ENCODE measurements around the gene ZBTB34. TPM values are rescaled to one million over a fixed set of nuclear protein-coding genes. Genes with fewer than 3 reads are reported as not detected.

ZBTB34 gene
- total RNA-seq, 6 experiments from 2014 or later: 3.1 to 4.0 (median 3.7) TPM

DNA sequence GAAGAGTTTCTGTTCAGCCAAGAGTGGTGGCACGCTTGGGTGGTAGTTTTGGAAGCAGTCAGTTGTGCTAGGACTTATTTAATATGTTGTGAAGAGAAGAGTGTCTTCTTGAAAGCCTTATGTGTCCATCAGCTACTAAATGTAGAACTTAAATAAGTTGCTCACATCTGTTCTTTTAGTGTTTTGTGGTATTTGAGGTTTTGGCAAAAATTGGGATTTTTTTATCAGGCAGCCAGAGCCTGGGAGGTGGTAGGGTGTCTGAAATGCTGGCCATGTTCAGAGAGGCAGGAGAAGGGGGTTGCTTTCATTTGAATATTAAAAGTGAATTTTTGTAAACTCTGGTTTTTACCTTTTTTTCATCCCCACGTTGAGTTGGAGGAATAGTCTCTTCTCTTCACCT is 24.2 kb upstream of the ZBTB34 start:
- no peak for DNase-seq
- TF ChIP-seq, protein P1, sequence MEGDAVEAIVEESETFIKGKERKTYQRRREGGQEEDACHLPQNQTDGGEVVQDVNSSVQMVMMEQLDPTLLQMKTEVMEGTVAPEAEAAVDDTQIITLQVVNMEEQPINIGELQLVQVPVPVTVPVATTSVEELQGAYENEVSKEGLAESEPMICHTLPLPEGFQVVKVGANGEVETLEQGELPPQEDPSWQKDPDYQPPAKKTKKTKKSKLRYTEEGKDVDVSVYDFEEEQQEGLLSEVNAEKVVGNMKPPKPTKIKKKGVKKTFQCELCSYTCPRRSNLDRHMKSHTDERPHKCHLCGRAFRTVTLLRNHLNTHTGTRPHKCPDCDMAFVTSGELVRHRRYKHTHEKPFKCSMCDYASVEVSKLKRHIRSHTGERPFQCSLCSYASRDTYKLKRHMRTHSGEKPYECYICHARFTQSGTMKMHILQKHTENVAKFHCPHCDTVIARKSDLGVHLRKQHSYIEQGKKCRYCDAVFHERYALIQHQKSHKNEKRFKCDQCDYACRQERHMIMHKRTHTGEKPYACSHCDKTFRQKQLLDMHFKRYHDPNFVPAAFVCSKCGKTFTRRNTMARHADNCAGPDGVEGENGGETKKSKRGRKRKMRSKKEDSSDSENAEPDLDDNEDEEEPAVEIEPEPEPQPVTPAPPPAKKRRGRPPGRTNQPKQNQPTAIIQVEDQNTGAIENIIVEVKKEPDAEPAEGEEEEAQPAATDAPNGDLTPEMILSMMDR (IDR thresholded peaks at IDR 0.05): no peak
- Mint-ChIP-seq H3K27me3 (ENCODE audit: insufficient read depth) (no peaks in the 10 kb centered on the region), H3K27ac (no peak overlapping the region), H3K9me3 (no peaks in the 10 kb centered on the region), H3K4me1 (ENCODE audit: low read depth) (0 out of 2 replicates have a peak, but pooled peaks cover 5% of the 10 kb centered on the region), H3K4me3 (no peak overlapping the region), H3K36me3 (ENCODE audit: low read depth) (peaks cover 30% of the 10 kb centered on the region)

DNA sequence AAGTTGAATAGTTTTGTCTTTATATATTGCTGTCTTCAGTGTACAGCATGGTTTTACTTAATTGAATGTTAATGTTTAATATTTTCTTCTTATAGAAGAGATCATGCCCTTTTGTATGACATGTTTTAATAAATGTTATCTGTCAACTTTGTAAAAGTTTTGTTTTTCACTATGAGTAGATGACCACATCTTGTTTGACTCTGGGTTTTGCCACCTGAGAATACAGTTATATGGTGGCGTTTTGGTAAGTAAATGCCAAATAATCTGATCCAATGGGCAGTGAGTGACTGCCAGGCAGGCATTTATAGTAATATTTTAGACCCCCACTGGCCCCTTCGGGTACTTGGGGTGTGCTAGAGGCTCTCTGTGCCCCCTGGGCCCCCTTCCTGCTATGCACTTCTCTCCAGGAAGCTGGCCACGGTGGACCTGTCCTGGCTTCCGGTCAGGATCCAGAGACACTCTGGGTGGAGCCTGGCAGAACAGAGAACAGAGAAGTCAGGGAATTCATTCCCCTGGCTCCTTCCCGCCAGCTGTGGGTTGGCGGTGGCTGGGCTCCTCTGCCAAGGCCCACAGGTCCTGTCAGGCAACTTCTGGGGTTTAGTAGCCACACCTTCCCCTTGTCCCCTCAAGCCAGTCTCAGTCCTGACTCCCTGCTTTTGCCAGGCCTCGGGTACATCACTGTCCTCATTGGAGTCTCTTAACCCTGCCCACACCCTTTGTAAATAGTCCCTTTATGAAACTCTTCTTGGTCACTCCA is 22.2 kb upstream of the ZBTB34 start:
- peaks cover 22% of the 10 kb centered on the region for H3K36me3 Mint-ChIP-seq (ENCODE audit: low read depth)
- TF ChIP-seq, protein P1 (IDR thresholded peaks at IDR 0.05): no peak
- H3K27me3 Mint-ChIP-seq (ENCODE audit: insufficient read depth): no peaks in the 10 kb centered on the region; the same call in 1 of the 2 replicates

DNA sequence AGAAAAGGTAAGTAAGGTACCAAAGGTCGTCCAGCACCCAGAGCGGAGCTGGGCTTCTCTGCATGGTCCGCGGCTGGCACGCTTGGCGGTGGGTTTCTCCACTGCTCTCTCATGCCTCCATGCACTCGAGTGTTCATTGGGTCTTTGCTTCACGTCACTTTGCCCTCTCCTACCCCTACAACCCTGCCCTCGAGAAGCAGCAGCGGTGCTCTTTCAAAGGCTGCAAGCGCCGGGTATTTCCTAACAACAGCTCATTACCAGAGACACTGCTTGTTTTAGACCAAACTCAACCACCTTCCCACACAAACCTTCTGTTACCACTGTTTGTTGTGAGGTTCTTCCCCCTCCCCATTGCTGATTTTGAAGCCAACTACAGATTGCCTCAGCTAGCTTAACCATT is 21.5 kb upstream of the ZBTB34 start:
- no peak overlapping the region for H3K4me3 Mint-ChIP-seq
- H3K9me3 Mint-ChIP-seq: no peaks in the 10 kb centered on the region
- peaks cover 18% of the 10 kb centered on the region for H3K36me3 Mint-ChIP-seq (ENCODE audit: low read depth)
- DNase-seq: no peak
- peaks cover 20% of the 10 kb centered on the region for H3K4me1 Mint-ChIP-seq (ENCODE audit: low read depth)
- TF ChIP-seq, protein P1 (IDR thresholded peaks at IDR 0.05): no peak
- H3K27ac Mint-ChIP-seq: no peak overlapping the region
- no peaks in the 10 kb centered on the region; the same call in 1 of the 2 replicates for H3K27me3 Mint-ChIP-seq (ENCODE audit: insufficient read depth)

More for the DNA sequence above, 22.2 kb upstream of the ZBTB34 start:
- H3K9me3 Mint-ChIP-seq: no peaks in the 10 kb centered on the region
- H3K4me3 Mint-ChIP-seq: no peak overlapping the region
- peaks cover 13% of the 10 kb centered on the region for H3K4me1 Mint-ChIP-seq (ENCODE audit: low read depth)
- H3K27ac Mint-ChIP-seq: no peak overlapping the region
- DNase-seq: no peak

DNA sequence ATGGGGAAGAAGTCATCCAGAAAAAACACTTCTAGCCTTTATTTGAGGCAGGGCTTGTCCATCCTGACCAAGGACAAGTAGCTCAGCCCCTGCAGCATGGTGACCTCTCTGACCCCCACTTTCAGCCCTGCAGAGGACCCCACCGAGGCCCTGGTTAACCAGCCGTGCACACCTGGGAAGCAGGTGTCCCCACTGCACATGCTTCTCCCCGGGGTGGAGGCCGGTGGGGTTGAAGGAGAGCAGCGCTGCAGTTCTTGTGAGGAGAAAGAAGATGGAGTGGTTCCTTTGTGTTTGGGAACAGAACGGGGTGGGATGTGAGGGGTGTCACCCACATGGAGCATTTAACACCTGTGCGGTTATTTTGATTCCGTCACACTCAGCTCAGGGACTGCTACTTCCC is 21.1 kb upstream of the ZBTB34 start:
- peaks cover 24% of the 10 kb centered on the region for H3K4me1 Mint-ChIP-seq (ENCODE audit: low read depth)
- no peak for DNase-seq
- no peak overlapping the region for H3K4me3 Mint-ChIP-seq
- TF ChIP-seq, protein P1 (IDR thresholded peaks at IDR 0.05): no peak
- H3K27me3 Mint-ChIP-seq (ENCODE audit: insufficient read depth): no peaks in the 10 kb centered on the region; the same call in 1 of the 2 replicates
- no peaks in the 10 kb centered on the region for H3K9me3 Mint-ChIP-seq
- H3K36me3 Mint-ChIP-seq (ENCODE audit: low read depth): peaks cover 18% of the 10 kb centered on the region
- no peak overlapping the region for H3K27ac Mint-ChIP-seq

DNA sequence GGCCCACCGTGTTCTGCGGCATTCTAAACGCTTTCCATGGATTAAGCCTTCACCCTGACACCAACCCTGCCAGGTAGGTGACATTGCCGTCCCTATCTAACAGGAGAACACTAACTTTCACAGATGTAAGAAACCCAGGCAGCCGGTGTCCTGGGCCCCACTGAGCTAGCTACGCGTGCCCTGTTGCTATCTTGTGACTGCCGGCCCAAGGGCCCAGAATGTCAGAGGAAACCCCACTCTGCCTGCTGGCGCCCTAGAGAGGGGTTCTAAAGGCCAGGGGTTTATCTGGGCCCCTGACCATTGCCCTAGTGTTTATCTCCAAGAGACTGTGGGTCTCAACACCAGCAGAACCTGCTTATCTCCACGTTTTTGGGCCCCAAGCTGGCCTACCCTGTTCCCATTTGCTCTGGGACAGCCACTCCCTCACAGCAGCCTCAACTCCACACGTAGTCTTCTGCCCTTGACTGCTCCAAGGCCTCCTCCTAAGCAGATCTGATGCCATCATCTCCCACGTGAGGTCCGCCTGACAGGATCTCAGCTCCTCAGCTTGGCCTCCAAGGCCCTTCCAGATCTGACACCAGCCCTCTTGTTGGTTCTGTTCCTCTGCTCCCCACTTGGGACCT is 18.1 kb upstream of the ZBTB34 start:
- H3K27me3 Mint-ChIP-seq (ENCODE audit: insufficient read depth): no peaks in the 10 kb centered on the region; the same call in none of the 2 replicates
- no peaks in the 10 kb centered on the region for H3K9me3 Mint-ChIP-seq
- H3K36me3 Mint-ChIP-seq (ENCODE audit: low read depth): peaks cover 9% of the 10 kb centered on the region
- H3K27ac Mint-ChIP-seq: no peak overlapping the region
- H3K4me3 Mint-ChIP-seq: no peak overlapping the region
- TF ChIP-seq, protein P1 (IDR thresholded peaks at IDR 0.05): no peak
- no peak for DNase-seq
- H3K4me1 Mint-ChIP-seq (ENCODE audit: low read depth): peaks cover 19% of the 10 kb centered on the region
